ENCODE data around the gene MB.
A peak's percentile ranks its signal among the peaks of the same experiment; 100 is the strongest.
"Not testable (repeated sequence)": the region's sequence is repeated elsewhere in the genome, so short reads cannot be mapped to it uniquely, and the experiment has no call there.

MB gene

DNA sequence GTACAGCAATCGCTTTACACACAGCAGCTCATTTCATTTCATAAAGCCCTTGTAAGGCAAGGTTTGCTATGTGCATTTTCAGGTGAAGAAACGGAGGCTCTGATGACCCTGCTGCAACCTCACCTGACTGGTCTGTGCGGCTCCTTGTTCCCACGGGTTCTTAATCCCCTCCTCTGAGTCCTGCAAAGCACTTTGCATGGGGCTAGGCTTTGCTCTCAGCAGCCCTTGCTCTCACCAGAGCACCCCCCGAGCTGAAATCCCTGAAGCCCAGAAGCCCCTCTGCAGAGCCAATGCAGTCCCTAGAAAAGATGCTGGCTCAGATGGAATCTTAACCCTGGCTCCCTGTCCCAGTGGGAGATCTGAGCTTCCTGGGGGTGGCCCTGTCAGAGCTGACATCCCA lies 20.1 kb upstream of the MB start:
- no peak for DNase-seq (ENCODE audit: low read depth)

DNA sequence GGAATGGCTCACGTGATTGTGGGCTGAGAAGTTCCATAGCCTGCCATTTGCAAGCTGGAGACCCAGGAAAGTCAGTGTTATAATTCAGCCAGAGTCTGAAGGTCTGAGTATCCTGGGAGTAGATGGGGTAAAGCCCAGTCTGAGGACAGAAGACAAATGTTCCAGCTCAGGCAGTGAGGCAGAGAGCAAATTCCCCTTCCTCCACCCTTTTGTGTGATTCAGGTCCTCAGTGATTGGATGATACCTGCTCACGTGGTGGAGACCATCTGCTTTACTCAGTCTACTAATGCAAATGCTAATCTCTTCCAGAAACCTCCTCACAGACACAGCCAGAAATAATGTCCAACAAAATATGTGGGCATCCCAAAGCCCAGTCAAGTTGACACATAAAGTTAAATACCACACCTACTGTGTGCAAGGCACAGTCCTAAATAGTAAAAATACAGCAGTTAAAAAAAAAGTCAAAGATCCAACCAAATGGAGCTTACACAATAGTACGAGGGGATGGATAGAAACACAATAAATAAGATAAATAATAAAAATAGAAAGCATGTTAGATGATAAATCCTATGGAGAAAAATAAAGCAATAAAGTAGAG lies 17.9 kb upstream of the MB start:
- no peak for DNase-seq (ENCODE audit: low read depth)

DNA sequence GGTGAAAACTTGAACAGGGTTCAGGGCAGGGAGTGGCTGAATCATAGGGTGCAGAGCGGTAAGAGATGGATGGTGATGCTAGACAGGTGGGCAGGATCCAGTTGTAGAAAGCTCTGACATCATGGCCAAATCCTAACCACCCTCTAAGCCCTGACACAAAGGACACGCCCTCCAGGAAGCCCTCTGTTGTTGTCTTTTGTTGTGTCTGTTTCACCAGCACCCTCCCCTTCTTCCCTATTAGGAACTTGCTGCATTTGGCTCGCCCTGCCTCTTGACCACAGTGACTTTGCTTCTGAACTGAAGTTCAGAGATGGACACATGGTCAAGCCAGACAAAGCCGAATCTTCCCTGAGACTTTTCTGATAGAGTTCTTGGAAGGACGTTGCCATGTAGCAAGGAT lies 16.9 kb upstream of the MB start:
- no peak for DNase-seq (ENCODE audit: low read depth)

DNA sequence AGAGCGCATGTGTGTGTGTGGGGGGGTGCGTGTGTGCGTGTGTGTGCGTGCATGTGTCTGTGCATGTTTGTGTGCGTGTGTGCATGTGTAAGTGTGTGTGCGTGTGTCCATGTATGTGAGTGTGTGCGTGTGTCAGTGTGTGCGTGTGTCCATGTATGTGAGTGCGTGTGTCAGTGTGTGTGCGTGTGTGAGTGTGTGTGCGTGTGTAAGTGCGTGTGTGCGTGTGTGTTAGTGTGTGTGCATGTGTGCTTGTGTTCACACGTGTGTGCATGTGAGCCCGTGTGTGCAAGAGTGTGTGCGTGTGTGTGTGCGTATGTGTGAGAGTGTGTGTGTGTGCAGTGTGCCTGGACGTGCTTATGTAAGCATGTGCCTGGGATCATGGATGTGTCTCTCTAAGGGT lies 16.4 kb upstream of the MB start:
- DNase-seq (ENCODE audit: low read depth): no peak

DNA sequence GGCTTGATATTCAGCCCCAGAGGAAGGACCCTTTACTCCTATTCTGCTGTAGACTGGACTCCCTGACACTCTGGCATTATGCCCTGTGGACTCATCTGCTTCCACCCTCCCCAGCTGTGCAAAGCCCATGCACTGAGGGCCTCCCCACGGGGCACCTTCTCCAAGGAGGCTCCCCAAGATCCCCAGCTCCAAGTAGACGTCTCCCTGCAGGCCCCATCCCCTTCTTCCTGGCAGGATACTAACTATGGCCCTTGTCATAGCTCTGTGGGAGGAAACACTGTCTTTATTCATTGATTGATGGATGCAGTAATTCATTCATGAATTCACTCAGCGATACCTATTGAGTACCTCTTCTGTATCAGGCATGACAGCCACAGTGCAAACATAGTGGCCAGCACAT lies 15.8 kb upstream of the MB start:
- DNase-seq (ENCODE audit: low read depth): no peak

DNA sequence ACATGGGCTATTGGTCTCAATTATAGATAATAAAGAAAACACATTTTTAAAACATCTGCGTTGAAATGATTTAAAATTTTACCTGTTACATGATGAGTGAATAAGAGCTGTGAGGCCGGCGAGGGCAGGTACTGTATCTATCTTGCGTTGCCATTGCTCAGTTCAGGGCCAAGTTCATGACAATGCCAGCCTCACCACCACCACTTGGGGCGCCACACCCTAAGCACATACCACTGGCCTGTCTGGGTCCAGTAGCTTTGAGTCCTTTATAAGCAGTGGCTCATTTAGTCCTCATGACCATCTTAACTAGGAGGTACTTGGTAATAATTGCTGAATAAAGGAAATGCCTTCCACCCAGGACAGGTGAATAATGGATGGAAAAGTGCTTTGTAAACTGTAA lies 14.5 kb upstream of the MB start:
- DNase-seq (ENCODE audit: low read depth): peak; percentile 26

DNA sequence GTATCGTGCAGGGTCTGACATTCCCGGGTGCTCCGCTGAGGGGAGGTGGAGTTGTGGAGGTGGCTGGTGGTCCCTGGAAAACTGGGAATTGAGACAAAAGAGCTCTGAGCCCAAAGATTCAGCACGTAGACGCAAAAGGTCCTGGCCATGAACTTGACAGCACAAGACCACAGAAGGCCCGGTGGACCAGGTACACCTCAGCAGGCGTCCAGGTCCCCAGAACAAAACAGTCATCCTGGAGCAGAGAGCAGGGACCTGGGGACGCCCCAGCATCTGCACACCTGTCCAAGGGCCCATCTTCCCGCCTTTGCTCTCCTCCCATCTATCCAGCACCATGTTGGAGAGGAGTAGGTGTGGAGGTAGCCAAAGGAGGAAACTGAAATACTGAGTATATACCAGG lies 13.8 kb upstream of the MB start:
- DNase-seq (ENCODE audit: low read depth): no peak

DNA sequence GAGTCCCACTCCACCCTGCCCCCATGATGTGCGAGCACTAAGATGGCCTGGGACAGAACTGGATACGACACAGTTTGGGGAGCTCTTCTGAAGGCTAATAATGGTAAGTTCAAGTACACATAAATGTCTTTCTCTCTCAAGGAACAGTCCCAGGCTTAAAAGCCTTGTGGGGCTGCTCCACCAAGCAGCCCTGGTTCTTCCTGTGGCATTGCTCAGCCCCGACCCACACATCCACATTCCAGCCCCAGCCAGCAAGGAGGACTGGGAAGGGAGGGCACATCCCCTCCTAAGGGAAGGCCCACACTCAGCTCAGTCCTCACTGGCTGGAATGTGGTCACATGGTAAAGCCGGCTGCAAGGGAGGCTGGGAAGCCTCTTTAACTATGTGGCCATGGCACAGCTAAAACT lies 13.3 kb upstream of the MB start:
- peak; percentile 34 for DNase-seq (ENCODE audit: low read depth)

DNA sequence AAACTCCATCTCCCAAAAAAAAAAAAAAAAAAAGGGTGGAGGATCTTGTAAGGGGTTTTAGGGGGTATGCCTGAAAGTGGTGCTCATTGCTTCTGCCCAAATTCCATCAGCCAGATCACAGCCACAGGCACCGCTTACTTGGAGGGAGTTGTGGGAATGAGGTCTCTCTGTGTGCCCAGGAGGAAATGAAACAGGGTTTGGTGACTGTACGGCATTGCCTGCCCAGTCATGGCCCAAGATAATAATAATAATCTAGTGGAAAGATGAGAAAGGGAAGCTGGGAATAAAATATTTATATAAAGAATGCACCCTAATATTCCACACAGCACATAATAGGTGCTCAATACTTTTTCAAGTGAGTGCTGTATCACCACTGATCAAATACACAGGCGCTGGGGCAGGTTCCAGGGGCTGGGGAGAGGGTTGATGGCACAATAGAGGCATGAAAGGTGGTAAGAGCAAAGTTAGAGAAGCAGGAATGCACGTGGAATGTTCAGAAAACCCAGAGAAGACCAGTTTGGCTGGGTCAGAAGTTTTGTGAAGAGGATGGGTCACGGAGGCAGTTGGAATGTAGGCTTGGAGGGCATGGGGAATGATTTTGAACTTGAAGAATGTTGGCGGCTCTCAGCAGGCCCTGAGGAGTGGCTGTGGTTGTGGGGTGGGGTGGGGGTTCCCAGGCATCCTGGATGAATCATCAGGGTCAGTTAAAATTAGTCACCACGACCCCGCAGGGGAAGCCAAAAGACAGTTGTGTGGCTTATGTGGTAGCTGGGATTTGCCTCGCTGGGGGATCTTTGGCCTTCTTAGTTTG lies 12.5 kb upstream of the MB start:
- DNase-seq (ENCODE audit: low read depth): peak; percentile 98

DNA sequence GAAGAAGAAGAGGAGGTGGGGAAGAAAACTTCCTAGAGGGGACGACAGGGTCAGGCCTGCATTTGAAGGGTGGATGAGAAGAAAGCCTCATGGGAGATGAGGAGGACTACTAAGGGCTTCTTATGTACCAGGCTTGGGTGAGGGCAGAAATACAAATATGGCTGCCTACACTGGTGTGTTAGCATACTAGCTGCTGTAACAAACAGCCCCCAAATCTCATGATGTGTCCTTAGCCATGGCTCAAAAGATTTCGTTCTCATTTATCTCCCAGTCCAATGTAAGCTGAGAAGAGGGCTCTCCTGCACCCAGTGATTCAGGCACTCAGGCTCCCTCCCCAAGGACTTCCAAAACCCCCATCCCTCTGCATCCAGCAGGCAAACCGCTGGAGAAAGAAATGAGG lies 11.6 kb upstream of the MB start:
- no peak for DNase-seq (ENCODE audit: low read depth)

DNA sequence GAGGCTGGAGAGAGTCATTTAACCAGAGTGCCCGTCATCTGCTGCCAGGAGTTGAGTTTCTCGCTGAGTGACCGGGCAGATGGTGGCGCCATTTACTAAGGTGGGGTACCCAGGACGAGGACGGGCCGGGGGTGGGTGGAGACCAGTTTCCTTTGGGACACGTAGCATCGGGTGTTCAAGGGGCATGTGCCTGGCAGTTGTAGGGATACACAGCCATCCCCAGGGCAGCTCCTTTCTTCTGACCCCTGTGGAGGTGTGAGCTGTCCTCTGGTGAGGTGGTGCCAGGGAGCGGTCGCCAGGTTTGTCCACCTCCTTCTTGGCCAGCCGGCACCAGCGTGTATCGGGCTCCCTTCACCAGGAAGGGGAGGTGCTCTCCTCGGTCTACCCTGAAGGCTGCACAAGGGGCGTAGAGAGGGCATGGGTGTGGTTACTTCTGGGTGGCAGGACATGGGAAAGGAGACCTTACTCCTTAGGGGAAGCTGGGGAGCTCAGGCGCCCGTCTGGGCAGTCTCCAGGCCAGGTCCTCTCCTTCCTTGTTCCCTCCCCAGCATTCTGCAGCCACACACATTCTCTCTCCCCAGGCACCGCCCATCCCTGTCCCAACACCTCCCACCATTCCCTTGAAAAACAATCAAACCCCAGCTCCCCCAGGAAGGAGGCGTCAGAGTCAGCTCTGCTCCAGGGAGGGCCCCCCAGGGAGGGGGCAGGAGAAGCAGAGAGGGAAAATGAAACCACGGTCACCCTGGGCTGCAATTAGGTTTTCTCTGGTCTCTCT lies 10.3 kb upstream of the MB start:
- DNase-seq (ENCODE audit: low read depth): peak; percentile 92

DNA sequence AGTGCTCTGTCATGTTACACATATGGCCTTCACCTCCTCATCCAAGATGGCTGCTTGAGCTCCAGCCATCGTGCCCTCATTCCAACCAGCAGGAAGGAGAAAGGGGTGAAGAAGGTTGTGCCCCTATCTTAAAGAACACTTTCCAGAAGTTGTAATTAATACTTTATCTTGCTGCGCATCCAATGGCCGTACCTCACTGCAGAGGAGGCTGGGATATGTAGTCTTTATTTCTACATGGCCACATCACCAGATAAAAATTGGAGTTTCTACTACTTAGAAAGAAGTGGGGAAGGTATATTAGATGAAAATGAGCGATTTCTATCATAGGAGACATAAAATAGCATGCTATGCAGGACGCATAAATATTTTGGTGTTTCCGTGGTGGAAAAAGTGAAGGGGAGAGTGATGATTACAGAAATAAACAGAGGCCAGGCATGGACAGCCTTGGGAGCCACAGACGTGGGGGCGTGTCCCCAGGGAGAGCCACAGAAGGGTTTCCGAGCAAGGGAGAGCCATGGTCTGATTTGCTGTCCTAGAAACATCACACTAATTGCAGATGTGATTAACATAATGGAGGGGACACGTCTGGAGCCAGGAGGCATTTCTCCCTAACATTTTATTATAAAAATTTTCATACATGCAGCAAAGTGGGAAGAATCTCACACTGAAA lies 8.8 kb upstream of the MB start:
- DNase-seq (ENCODE audit: low read depth): no peak

DNA sequence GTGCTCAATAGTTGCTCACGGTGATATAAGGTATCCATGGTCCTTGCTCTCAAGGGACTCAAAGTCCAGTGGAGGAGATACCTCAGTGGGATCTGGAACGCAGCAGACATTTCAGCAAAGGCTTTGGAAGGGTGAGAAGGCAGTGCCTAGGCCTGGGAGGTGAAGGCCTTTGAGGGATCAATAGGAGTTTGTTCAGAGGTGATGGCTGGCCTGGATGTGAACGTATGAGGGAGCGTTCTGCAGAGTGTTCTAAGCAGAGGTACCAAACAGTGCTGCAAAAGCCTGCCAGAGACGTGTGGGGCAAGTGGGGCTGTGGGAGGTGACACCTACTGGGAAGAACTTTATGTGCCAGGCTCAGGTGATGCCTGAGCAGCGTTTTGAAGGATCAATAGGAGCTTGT lies 7.4 kb upstream of the MB start:
- DNase-seq (ENCODE audit: low read depth): no peak

DNA sequence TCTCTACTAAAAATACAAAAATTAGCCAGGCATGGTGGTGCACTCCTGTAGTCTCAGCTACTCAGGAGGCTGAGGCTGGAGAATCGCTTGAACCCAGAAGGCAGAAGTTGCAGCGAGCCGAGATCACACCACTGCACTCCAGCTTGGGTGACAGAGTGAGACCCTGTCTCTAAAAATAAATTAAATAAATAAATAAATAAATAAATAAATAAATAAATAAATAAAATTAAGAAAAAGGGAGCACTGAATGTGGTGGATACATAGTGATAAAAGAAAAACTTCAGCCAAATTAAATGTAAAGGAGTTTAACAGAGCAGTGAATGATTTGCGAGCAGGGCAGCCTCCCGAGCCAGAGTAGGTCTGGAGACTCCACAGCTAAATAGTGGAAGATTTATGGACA lies 6.8 kb upstream of the MB start:
- not testable (repeated sequence) for DNase-seq (ENCODE audit: low read depth)

DNA sequence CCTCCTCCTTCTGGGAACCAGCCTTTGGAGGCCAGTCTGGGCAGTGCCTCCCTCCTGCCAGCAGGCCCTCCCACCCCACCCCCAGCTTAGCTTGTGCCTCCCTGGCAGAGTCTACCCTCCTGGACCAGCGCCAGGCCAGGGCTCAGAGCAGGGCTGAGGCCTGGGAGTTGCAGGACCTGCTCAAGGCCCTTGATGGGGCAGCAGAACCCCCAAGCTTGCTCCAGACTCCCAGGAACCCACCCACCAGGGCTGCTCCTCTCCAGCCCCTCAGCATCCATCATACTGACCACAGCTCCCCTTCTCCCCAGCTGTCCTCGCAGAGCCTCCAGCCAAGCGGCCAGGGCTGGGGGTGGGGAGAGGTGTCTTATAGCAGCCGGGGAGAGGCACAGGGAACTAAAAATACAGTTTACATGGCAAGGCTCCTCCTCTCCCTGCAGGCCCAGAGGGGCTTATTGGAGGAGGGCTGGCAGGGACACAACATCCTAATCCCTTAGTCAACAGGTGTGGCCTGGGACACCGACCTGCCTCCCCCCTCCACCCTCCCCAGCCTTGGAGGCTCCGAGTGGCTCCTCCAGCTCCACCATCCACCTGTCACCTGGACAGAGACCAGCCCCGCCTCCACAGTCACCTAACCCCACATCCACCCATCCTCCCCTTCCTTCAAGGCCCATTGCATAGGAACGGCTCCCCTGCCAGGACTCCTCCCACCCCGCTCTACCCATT lies 5.2 kb upstream of the MB start:
- DNase-seq (ENCODE audit: low read depth): no peak

DNA sequence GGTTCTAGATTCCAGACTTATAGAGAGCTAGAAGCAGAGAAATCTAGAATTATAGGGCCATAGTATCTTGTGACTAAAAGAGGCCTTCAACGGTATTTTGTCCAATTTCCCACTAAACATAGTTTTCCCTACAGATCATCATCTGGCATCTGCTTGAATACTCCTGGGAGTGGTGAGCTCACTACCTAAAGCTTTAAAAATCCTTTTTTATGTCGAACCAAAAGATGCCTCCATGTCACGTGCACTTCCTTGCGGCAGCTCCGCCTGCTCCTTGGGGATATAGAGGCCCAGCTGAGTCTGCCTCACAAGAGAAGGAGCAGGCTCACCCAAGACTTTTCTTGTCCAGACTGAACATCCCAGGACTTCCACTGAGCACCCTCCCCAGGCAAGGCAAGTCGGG lies 4.3 kb upstream of the MB start:
- no peak for DNase-seq (ENCODE audit: low read depth)

DNA sequence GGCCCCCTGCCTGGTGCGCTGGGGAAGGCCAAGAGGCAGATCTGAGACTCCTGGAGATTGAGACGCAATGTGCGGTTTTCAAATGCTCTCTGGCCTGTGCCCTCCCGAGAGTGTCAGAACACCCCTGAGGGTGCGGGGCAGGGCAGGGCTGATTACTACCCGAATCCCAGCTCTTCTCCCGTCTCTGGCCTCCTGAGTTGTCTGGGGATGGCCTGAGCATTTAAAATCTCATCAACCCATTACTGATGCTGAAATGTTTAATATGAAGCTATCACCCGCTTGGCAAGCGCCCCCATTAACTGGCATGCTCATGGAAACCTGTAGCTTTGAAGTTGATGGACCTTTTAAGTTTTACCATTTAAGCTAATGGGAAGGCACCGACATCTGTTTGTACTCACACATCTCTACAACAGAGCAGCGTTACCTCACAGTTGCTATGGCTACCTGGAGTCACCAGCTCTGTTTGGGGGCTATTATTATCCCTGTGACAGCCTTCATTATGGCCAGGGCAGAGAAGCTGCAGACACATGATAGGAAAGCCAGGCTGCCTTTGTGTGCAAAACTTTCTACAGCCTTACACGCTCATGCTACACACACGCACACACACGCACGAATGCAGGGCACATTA lies 3.6 kb upstream of the MB start:
- DNase-seq (ENCODE audit: low read depth): peak; percentile 24

DNA sequence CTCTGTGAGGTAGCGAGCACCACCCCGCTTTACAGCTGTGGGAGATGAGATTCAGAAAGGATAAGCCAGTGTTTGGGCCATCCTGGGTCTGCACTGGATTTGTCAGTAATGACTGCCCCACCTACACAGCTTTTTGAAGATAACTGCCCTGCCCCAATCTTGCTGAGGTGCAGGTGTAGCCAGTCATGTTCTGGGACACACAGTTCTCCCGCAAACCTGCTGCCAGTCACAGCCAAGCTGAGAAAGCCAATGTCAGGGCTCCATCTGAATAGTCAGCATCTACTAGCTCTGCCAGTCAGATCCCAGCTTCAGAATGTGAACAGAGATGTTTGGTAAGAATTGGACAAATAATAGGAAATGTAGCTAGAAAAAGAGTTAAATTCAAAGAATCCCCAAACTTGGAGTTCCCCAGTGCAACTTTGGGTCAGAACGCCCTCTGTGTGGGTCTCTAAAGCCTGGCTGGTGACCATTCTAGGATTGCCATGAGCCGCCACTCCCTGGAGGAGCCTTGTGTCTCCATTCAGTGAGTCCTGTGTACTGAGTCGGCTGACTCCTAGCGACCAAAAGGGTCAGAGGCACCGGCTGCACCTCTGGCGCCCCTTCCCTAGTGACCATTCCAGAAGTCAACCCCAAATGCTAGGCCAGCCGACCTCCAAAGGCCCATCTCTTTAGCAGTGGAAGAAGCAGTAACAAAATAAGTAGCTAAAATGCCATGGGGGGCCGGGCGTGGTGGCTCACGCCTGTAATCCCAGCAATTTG lies 2.4 kb upstream of the MB start:
- no peak for DNase-seq (ENCODE audit: low read depth)

DNA sequence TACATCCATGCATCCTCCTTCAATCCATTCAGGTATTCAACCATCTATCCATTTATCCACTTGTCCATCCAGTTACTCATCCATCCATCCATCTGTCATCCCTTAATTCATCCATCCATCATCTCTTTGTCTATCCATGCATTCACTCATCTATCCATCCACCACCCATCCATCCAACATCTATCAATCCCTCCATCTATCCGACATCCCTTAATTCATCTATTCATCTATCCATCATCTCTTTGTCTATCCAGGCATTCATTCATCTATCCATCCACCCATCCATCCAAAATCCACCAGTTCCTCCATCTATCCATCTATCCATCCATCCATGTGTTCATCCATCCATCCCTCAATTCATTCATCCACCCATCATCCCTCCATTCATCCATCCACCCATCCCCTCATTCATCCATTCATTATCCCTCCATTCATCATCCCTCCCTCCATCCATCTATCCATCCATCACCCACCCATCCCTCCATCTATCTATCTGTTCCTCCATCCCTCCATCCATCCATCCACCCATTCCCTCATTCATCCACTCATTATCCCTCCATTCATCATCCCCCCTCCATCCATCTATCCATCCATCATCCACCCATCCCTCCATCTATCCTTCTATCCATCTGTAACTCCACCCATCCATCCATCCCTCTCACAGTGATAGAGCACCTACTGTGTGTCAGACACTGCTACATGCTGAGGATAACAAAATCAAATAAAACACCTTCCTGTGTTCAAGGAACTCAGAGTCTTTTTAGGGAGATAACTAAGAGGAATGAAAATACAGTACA lies 1.5 kb upstream of the MB start:
- no peak for DNase-seq (ENCODE audit: low read depth)

DNA sequence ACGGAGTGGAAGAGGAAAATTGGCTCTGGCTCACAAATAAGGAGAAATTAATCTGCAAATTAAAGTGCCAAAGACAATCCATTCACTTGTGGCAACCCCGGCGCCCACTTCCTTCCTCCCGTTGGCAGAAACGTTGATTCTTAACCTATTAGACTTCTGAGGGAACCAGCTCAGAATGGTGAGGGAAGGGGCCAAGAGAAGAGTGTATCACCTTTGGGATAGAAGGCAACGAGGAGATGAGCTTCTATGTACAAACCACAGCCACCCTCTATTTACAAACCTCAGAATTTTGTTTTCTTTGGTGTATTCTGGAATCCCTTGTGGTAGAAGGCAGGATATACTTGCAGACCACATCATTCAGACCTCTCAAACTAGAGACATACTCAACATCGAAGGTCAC lies 1.1 kb downstream of the MB start:
- DNase-seq (ENCODE audit: low read depth): no peak
